Panc1 (cell line): ENCODE results near the gene OTUD4. TPM values are rescaled to one million over a fixed set of nuclear protein-coding genes. Genes with fewer than 3 reads are reported as not detected.
"Not testable (repeated sequence)": the region's sequence is repeated elsewhere in the genome, so short reads cannot be mapped to it uniquely, and the experiment has no call there.

Experiments used
- ATAC-seq: fragments of 200-7000 bp; cut with Tn5 transposase; 2 replicates; pipeline ENCODE4 v1.9.1; 2020; ENCODE audit warnings: mild to moderate bottlenecking, moderate library complexity
- Bru-seq: library from RNA; stranded (reverse); fragments of 400-500 nt; gene quantifications from one replicate; lab custom pipeline; 2021; lab: Mats Ljungman, UMichigan
- BruChase-seq, 2 experiments: library from RNA; stranded (reverse); fragments of 400-500 nt; gene quantifications; one replicate each; lab custom pipeline; 2021; lab: Mats Ljungman, UMichigan
- BruUV-seq: library from RNA; stranded (reverse); fragments of 400-500 nt; replicated peaks from 2 replicates; lab custom pipeline; 2021; lab: Mats Ljungman, UMichigan
- CTCF ChIA-PET: fragments of 300-600 bp; sonication (Branson Sonifier 250); formaldehyde crosslinking; loops from one replicate; lab custom pipeline; 2022; ENCODE audit warnings: antibody characterized with exemption; lab: Charles Lee
- POLR2A ChIA-PET: fragments of 300-600 bp; sonication (Branson Sonifier 250); formaldehyde crosslinking; loops from one replicate; lab custom pipeline; 2022; ENCODE audit warnings: antibody characterized with exemption; lab: Charles Lee
- DNase-seq: peaks from one replicate; pipeline ENCODE4 v3.0.0-alpha.2; 2010; ENCODE audit warnings: low read depth, low spot score
- H3K27ac ChIP-seq: 2 replicates; pipeline ENCODE4 v1.5.1; 2011; ENCODE audit warnings: mild to moderate bottlenecking, low read length, inconsistent platforms
- H3K27me3 ChIP-seq: fragments of 200-500 bp; sonication (Bioruptor generic); 2 replicates; pipeline ENCODE4 v1.6.0; 2014; ENCODE audit warnings: low read length, inconsistent platforms; ENCODE audit not compliant: control insufficient read depth, insufficient read depth
- H3K36me3 ChIP-seq: fragments of 200-500 bp; sonication (Bioruptor generic); 2 replicates; pipeline ENCODE4 v1.5.1; 2014; ENCODE audit warnings: inconsistent platforms, mild to moderate bottlenecking, low read length, moderate library complexity; ENCODE audit not compliant: control insufficient read depth, insufficient read depth
- H3K4me1 ChIP-seq: 2 replicates; pipeline ENCODE4 v1.5.1; 2011; ENCODE audit warnings: inconsistent platforms, mild to moderate bottlenecking, low read length, moderate library complexity; ENCODE audit not compliant: control insufficient read depth, insufficient read depth
- H3K4me3 ChIP-seq, 2 experiments: 2 replicates each; pipeline ENCODE4 v1.5.1; 2011 to 2012; ENCODE audit warnings: low read depth in 2 of 2, low read length in 2 of 2, mild to moderate bottlenecking in 2 of 2, inconsistent platforms in 1 of 2, moderate library complexity in 1 of 2
- H3K9me3 ChIP-seq: fragments of 200-500 bp; sonication (Bioruptor generic); 2 replicates; pipeline ENCODE4 v1.5.1; 2014; ENCODE audit warnings: low read depth, mild to moderate bottlenecking, inconsistent platforms, low read length, moderate library complexity; ENCODE audit not compliant: control insufficient read depth, insufficient read depth
- CTCF ChIP-seq: fragments of 450-650 bp; IDR thresholded peaks from 2 replicates; pipeline ENCODE4 v1.5.1; 2017; ENCODE audit warnings: mild to moderate bottlenecking
- POLR2AphosphoS5 ChIP-seq: IDR thresholded peaks from 2 replicates; pipeline ENCODE4 v1.6.1; 2012; ENCODE audit warnings: mild to moderate bottlenecking, low read depth, low read length, moderate library complexity
- SIN3A ChIP-seq: IDR thresholded peaks from 2 replicates; pipeline ENCODE4 v1.6.1; 2012; ENCODE audit warnings: low read depth, mild to moderate bottlenecking, low read length, moderate library complexity, borderline replicate concordance; ENCODE audit not compliant: insufficient read depth
- TCF7L2 ChIP-seq: IDR thresholded peaks from 2 replicates; pipeline ENCODE4 v1.6.1; 2011; ENCODE audit warnings: mild to moderate bottlenecking, low read depth, low read length, inconsistent platforms
- in situ Hi-C: cut with HindIII; loops from 2 replicates; pipeline ENCODE4 v1.10.0; 2016; ENCODE audit warnings: low sequenced_read_pairs, low pct_unique_long_range_greater_than_20kb
- intact Hi-C: fragments of 100-400 bp; cut with micrococcal nuclease; formaldehyde crosslinking; loops from one replicate; pipeline ENCODE4 v1.10.0; 2022; ENCODE audit not compliant: unreplicated experiment
- long read RNA-seq: library from polyadenylated mRNA; unstranded; transcript quantifications from one replicate; pipeline ENCODE4 v2.0.0, GENCODE V29; 2021; ENCODE audit not compliant: unreplicated experiment
- polyA plus RNA-seq: library from polyadenylated mRNA; unstranded; fragments of >200 nt; gene quantifications from one replicate; pipeline ENCODE4 v1.2.1, GENCODE V29; 2012; ENCODE audit warnings: missing spikeins; ENCODE audit not compliant: insufficient read length
- total RNA-seq: library from RNA; stranded (reverse); gene quantifications from one replicate; pipeline ENCODE4 v1.2.1, GENCODE V29; 2021; ENCODE audit not compliant: unreplicated experiment
- TF ChIP-seq, protein P1 (sequence below), 2 experiments: IDR thresholded peaks; 2 replicates each; pipeline ENCODE4 v1.6.1; 2011 to 2012; ENCODE audit warnings: low read depth in 2 of 2, control low read depth in 1 of 2, low read length in 1 of 2, mild to moderate bottlenecking in 1 of 2, moderate library complexity in 1 of 2; ENCODE audit not compliant: insufficient read depth in 1 of 2

OTUD4 gene
- total RNA-seq (31.5 TPM), Bru-seq, nascent RNA (percentile 82 among the genes with signal in this experiment), BruChase-seq, experiment 1, labeled RNA remaining after a 2-hour chase (percentile 89 among the genes with signal in this experiment), BruChase-seq, experiment 2, labeled RNA remaining after a 6-hour chase (percentile 89 among the genes with signal in this experiment)
- polyA plus RNA-seq = 8.9 TPM
- long read RNA-seq, full-length matches to known transcripts = 14 of 29 reads
- long read RNA-seq, partial matches to known transcripts = 3 of 29 reads
- long read RNA-seq, other reads (novel, unspliced or antisense) = 12 of 29 reads

DNA sequence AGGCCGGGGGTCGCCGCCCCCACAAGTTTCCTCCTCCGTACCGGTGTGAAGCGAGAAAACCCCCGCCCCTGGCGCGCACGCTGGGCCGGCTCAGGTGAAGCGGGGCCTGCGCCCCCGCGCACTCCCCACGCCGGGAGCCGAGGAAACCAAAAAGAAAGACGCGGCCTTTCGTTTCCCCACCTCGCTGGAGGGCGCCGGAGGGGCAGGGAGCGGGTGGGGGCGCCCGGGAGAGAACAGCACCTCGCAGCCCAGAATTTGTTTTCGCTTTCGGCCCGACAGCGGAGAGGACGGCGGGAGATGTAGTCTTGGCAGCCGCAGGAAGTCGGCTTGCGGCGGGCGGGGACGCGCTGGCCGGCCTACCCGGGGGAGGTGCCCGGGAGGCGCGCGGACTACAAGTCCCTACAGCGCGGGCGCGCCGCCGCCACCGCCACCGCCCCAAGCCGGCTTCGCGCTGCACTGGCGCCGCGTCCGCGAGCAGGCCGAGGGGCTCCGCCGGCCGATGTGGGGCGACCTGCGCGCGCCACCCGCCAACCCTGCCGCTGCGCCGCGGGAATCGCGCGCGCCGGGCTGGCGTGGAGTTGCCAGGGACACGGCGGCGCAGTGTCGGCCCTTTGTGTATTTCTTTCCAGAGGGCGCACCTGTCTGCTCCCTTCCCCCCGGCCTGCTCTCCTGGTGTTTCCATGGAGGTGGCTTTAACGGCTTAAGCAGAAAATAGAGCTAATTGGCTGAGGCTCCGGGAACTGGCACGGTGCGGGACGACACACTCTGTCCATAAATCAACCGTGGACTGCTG lies at the start of gene OTUD4:
Gene OTUD4 (minus strand): TSS at position 292 of the 793 bp plus-strand sequence. CDS start 616 bp downstream, outside the sequence.
- BruUV-seq = no TSS peak
- no peaks in the 10 kb centered on the region for H3K9me3 ChIP-seq
- TF ChIP-seq TCF7L2 (no peak), POLR2AphosphoS5 (peak; percentile 45), SIN3A (no peak), CTCF (peak; percentile 51)
- TF ChIP-seq, protein P1, sequence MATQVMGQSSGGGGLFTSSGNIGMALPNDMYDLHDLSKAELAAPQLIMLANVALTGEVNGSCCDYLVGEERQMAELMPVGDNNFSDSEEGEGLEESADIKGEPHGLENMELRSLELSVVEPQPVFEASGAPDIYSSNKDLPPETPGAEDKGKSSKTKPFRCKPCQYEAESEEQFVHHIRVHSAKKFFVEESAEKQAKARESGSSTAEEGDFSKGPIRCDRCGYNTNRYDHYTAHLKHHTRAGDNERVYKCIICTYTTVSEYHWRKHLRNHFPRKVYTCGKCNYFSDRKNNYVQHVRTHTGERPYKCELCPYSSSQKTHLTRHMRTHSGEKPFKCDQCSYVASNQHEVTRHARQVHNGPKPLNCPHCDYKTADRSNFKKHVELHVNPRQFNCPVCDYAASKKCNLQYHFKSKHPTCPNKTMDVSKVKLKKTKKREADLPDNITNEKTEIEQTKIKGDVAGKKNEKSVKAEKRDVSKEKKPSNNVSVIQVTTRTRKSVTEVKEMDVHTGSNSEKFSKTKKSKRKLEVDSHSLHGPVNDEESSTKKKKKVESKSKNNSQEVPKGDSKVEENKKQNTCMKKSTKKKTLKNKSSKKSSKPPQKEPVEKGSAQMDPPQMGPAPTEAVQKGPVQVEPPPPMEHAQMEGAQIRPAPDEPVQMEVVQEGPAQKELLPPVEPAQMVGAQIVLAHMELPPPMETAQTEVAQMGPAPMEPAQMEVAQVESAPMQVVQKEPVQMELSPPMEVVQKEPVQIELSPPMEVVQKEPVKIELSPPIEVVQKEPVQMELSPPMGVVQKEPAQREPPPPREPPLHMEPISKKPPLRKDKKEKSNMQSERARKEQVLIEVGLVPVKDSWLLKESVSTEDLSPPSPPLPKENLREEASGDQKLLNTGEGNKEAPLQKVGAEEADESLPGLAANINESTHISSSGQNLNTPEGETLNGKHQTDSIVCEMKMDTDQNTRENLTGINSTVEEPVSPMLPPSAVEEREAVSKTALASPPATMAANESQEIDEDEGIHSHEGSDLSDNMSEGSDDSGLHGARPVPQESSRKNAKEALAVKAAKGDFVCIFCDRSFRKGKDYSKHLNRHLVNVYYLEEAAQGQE (IDR thresholded peaks at IDR 0.05; ENCODE audit: insufficient read depth in 1 of 2, low read depth in 2 of 2, low read length in 1 of 2) = no peak
- H3K36me3 ChIP-seq = 0 out of 2 replicates have a peak, but pooled peaks cover 3% of the 10 kb centered on the region
- H3K4me3 ChIP-seq = peak within 1 kb of the TSS; percentile 73
- ChIA-PET CTCF (no interaction called here), POLR2A (interaction anchor here (0.5 kb wide), 1 partner anchor 756 kb away, joined by 4 read pairs; no protein-coding TSS in a partner anchor)
- DNase-seq (peak; percentile 39), ATAC-seq (peak; percentile 95)
- peak within 1 kb of the TSS; percentile 84 for H3K27ac ChIP-seq
- peaks cover 7% of the 10 kb centered on the region for H3K4me1 ChIP-seq
- intact Hi-C loops = no loop called here
- no peaks in the 10 kb centered on the region for H3K27me3 ChIP-seq
- in situ Hi-C loops = no loop called here

DNA sequence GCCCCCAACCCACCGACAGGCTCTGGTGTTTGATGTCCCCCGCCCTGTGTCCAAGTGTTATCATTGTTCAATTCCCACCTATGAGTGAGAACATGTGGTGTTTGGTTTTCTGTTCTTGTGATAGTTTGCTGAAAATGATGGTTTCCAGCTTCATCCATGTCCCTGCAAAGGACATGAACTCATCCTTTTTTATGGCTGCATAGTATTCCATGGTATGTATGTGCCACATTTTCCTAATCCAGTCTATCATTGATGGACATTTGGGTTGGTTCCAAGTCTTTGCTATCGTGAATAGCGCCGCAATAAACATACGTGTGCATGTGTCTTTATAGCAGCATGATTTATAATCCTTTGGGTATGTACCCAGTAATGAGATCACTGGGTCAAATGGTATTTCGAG lies 42.8 kb upstream of the OTUD4 start:
- BruUV-seq, ATAC-seq, intact Hi-C loops, H3K27ac ChIP-seq, H3K27me3 ChIP-seq, H3K4me1 ChIP-seq, CTCF ChIA-PET, DNase-seq, H3K4me3 ChIP-seq, in situ Hi-C loops, H3K9me3 ChIP-seq, H3K36me3 ChIP-seq, POLR2A ChIA-PET: not testable (repeated sequence)

DNA sequence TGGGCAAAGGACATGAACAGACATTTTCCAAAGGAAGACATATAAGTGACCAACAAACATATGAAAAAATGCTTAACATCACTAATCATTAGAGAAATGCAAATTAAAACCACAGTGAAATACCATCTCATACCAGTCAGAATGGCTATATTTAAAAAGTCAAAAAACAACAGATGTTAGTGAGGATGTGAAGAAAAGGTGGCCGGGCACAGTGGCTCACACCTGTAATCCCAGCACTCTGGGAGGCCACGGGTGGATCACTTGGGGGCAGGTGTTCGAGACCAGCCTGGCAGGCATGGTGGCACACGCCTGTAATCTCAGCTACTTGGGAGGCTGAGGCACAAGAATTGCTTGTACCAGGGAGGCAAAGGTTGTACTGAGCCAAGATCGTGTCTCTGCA lies 41.1 kb upstream of the OTUD4 start:
- H3K9me3 ChIP-seq, DNase-seq, H3K4me3 ChIP-seq, CTCF ChIA-PET, in situ Hi-C loops, H3K27ac ChIP-seq, BruUV-seq, ATAC-seq, intact Hi-C loops, H3K36me3 ChIP-seq, H3K4me1 ChIP-seq, POLR2A ChIA-PET, H3K27me3 ChIP-seq: not testable (repeated sequence)
